Sigmoid colon (tissue), 4 donors: ENCODE results near the gene FKBP6.

Source experiments
- CTCF ChIP-seq, 4 experiments: fragments of 450-650 bp in 3 of 4; fragments of 200-600 bp in 1 of 4; IDR thresholded peaks; one replicate each; pipeline ENCODE4 v1.5.1; 2016 to 2019; ENCODE audit warnings: antibody characterized with exemption in 4 of 4, mild to moderate bottlenecking in 3 of 4, moderate library complexity in 2 of 4
- EP300 ChIP-seq, 4 donors: sonication (generic); formaldehyde crosslinking; IDR thresholded peaks; one replicate each; pipeline ENCODE4 v1.6.1; 2017; ENCODE audit warnings: antibody characterized with exemption in 4 of 4
- POLR2A ChIP-seq, 2 donors: fragments of 450-650 bp; IDR thresholded peaks; one replicate each; pipeline ENCODE4 v1.6.1; 2016; ENCODE audit warnings: antibody characterized with exemption in 2 of 2, mild to moderate bottlenecking in 2 of 2, moderate library complexity in 2 of 2
- POLR2AphosphoS5 ChIP-seq, 4 donors: sonication (generic); formaldehyde crosslinking; IDR thresholded peaks; one replicate each; pipeline ENCODE4 v1.6.1; 2017; ENCODE audit warnings: antibody characterized with exemption in 4 of 4

GRCh38 chr7:73312831-73313520, 15.0 kb upstream of the FKBP6 start:
- no peak for TF ChIP-seq POLR2AphosphoS5 (IDR thresholded peaks at IDR 0.05)
- TF ChIP-seq CTCF (IDR thresholded peaks at IDR 0.05): no peak
- no peak for TF ChIP-seq POLR2A (IDR thresholded peaks at IDR 0.05)
- no peak for TF ChIP-seq EP300 (IDR thresholded peaks at IDR 0.05)
